DND-41 (cell line): ENCODE data around the gene STMN3.

Experiments
- EZH2 ChIP-seq: IDR thresholded peaks from 3 replicates; pipeline ENCODE4 v1.6.1; 2012; ENCODE audit warnings: borderline replicate concordance, low read depth, mild to moderate bottlenecking, moderate library complexity, low read length, inconsistent platforms; ENCODE audit not compliant: severe bottlenecking
- TF ChIP-seq, protein P1 (sequence below): IDR thresholded peaks from 2 replicates; pipeline ENCODE4 v1.5.1; 2012; ENCODE audit warnings: borderline replicate concordance, low read length, moderate library complexity, mild to moderate bottlenecking; ENCODE audit not compliant: poor library complexity, severe bottlenecking; ENCODE audit errors: extremely low read depth

DNA sequence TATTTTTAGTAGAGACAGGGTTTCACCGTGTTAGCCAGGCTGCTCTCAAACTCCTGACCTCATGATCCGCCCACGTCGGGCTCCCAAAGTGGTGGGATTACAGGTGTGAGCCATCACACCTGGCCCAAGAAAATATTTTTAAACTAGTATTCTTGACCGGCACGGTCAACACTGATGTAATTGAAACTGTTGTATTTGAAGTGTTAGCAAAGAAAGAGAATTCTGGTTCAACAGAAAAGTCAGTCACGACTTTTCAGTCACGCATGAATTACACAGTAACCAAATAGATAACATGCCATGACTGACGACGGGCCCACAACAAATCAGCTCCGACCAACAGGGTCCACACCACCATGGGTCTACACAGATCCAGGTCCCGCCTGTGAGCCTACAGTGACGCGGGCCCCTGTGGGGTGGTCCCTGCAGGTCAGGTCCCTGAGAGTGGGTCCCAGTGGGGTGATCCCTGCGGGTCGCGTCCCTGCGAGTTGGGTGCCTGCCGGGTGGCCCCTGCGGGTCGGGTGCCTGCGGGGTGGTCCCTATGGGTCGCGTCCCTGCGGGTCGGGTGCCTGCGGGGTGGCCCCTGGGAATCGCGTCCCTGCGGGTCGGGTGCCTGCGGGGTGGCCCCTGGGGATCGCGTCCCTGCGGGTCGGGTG is 27.3 kb downstream of the STMN3 start:
- TF ChIP-seq, protein P1, sequence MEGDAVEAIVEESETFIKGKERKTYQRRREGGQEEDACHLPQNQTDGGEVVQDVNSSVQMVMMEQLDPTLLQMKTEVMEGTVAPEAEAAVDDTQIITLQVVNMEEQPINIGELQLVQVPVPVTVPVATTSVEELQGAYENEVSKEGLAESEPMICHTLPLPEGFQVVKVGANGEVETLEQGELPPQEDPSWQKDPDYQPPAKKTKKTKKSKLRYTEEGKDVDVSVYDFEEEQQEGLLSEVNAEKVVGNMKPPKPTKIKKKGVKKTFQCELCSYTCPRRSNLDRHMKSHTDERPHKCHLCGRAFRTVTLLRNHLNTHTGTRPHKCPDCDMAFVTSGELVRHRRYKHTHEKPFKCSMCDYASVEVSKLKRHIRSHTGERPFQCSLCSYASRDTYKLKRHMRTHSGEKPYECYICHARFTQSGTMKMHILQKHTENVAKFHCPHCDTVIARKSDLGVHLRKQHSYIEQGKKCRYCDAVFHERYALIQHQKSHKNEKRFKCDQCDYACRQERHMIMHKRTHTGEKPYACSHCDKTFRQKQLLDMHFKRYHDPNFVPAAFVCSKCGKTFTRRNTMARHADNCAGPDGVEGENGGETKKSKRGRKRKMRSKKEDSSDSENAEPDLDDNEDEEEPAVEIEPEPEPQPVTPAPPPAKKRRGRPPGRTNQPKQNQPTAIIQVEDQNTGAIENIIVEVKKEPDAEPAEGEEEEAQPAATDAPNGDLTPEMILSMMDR: no peak
- TF ChIP-seq EZH2: no peak
